NCI-H2107 treated with DMSO at 0.1 percent for 48 hours (cell line): ENCODE data around the gene FREM2.

Source experiments
- DNase-seq: peaks from one replicate; lab custom pipeline; 2025; ENCODE audit not compliant: unreplicated experiment; lab: John Stamatoyannopoulos, UW

The FREM2 gene

GRCh38 chr13:38686577-38687245 lies at the start of gene FREM2:
FREM2 (plus strand) TSS chr13:38687077; CDS start chr13:38687345, 268 bp downstream.
- DNase-seq: peak; percentile 61

DNA sequence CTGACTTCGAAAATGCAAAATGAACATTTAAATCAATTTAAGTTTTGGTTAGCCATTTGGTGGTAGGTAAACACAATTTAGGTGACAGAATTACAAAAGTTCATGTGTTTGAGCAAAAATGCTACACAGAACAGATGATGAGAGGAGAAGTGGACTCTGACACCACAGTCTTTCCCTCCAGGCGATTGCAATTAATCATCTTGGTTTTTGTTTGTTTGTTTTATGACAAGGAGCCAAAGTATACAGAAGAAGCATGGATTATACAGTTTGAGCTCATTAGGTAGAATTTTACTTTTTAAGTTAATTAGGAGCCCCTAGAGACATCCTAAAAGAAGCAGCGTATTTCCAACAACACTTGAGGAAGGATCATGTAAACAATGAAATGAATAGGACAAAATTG lies 49.3 kb upstream of the FREM2 start:
- DNase-seq: no peak

- no peak for DNase-seq
Measured at GRCh38 chr13:38641164-38641948, 45.5 kb upstream of the FREM2 start.

DNA sequence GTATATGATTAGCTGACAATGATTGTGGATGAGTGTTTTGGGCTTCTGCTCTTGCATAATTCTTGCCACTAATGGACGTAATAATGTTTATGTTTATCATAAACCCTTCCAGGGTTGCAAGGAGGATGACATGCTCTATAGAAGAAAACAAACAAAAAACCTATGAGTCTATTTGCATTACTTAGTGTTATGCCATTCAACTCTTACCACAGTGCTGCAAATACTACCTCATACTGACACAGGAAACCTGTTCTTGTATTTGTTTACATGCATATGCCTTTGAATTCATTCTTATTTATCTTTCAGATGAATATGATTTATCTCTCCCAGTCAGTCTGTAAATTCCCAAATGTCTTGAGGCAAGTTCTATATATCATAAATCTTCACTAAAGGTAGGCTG lies 39.6 kb upstream of the FREM2 start:
- no peak for DNase-seq

- DNase-seq: no peak
Measured at GRCh38 chr13:38648912-38649311, 38.0 kb upstream of the FREM2 start.

- no peak for DNase-seq
Measured at GRCh38 chr13:38656699-38657098, 30.2 kb upstream of the FREM2 start.

DNA sequence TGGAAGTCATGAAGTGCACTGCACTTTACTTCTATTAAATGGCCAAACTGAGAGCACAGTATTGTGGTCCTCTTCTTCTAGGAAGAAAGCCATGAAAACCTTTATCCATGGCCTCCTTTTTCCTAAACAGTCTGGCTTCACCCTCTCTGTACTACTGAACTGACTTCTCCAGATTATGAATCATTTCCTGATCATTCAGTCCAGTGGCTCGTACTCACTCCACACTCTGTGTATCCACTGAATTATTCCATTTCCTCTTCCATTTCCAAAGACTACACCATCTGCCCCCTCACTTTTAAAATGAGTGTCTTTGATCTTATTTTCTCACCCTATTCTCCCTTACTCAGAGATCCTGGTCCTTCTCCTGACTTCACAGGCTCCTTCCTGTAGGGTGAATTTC lies 29.7 kb upstream of the FREM2 start:
- no peak for DNase-seq

- no peak for DNase-seq
Measured at GRCh38 chr13:38658906-38659305, 28.0 kb upstream of the FREM2 start.

DNA sequence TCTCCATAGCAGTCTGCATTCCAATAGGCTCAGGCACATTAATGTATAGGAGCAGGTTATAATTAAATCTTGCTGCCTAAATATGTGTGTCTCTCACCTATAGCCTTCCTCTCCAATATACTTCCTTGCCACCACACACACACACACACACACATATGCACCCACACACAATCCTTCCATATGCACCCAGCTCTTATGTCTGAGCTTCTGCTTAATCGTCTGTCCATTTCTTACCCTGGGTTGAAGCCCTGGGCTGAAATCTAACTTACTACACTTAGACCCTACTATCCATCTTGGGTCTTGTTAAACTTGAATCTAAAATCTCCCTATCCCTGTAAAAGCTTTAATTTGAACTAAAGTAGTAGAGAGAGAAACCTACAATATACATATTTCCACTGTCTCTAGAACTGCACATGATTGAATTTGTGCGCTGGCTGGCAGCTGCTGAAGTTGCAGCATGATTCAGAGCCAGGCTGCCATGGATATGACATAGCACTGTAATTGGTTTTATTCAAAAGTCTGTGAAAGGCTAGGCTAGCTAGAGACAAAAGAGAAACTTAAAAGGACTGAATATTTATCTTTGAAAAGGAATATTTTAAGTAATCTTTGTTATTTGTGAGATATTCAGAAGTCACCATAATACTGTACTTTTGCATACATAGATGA lies 25.7 kb upstream of the FREM2 start:
- no peak for DNase-seq

GRCh38 chr13:38662362-38662761 lies 24.5 kb upstream of the FREM2 start:
- no peak for DNase-seq

GRCh38 chr13:38664906-38665305 lies 22.0 kb upstream of the FREM2 start:
- no peak for DNase-seq

GRCh38 chr13:38667526-38668109 lies 19.3 kb upstream of the FREM2 start:
- no peak for DNase-seq

DNA sequence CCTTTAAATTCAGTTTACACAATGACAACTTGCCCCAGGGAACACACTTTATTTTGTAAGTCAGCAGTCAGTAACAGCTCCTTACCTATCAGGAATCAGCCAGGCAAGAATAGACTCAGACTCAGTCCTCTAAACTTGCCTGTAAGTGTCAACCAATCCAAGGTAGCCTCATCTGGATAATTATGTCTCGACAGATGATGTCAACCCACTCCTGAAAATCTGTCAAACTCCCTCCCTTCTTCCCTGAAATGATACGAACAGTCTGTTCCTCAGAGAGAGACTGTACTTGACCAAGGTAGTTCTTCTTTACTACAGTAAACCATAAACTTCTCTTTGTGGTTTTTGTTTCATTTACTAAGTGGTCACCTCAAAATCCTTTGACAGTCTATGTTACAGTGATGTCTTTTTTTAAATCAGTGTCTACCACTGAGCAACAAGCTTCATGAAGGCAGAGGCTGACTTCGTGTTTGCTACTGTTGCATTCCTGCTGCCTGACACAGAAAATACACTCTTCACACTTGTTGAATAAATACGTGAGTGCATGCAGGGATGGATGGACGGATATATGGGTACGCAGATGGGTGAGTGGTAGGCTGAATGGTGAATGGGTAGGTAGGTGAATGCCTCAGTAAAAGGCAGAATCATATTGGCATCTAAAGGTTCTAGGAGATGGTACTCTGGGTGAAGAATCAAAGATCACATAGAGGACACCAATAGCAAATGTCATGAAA lies 17.5 kb upstream of the FREM2 start:
- DNase-seq: no peak

DNA sequence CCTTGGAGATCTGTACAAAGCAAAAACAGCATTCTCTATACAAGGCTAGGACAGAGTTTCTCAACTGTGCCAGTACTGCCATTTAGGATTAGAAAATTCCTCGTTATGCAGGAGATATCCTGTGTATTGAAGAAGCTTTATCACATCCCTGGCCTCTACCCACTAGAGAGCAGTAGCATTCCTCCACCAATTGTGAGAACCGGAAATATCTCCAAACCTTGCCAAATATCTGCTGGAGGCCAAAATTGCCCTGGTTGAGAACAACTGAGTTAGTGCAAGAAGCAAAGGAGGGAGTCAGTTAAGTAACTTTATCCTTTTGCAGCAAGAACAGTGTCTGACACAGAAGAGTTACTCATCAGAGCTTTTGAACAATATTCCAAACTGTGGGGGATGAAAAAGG lies 16.2 kb upstream of the FREM2 start:
- DNase-seq: no peak

GRCh38 chr13:38671980-38672379 lies 14.9 kb upstream of the FREM2 start:
- no peak for DNase-seq

DNA sequence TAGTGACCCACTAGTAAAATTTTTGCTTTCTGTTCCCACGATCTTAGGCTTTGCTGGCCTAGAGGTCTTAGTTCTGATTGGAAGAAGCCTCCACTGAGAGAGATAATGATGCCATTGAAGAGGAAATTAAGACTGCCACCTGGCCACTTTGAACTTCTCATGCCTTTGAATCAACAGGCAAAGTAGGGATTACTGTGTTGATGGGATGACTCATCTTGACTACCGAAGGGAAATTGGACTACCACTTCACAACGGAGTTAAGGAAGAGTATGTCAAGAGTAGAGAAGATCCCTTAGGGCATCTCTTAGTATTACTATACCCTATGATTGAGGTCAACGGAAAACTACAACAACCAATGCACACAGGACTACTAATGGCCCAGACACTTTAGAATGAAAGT lies 12.7 kb upstream of the FREM2 start:
- DNase-seq: no peak

DNA sequence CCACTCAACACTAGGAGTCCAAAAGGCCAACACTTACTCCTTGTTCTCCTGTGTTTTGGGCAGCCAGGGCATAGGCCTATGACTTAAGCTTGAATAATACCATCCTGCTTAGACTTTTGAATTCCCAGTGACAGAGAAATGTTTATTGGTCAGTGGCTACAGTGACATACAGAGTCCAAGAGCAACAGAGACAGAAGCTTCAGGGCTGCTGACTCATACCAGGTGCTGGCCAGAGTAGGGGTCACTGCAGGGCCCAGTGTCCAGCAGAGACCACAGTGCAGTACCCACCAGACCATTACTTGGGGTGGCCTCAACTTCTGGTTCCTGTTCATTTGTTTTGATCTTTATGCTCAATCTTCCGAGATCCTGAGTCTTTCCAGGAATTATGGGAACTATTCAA lies 6.0 kb upstream of the FREM2 start:
- DNase-seq: no peak

DNA sequence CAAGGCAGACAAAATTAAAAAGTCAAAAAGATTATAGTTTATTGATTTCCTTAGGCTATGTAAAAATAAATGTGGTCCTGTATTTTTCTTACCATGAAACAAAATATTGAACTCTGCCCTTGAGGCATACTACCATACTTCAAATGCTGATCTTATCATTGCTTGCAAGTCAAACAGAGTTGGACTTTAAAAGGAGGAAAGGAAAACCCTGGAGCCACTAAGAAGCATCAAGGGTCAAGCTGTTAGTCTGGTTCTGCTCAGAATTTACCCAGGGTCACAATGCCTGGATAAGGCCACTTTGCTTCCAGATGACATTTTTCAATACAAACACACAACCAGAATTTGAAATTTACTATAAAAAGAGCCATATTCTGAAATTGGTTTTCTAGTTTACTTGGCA lies 2.2 kb upstream of the FREM2 start:
- no peak for DNase-seq

GRCh38 chr13:38685431-38685830 lies 1.4 kb upstream of the FREM2 start:
- no peak for DNase-seq

DNA sequence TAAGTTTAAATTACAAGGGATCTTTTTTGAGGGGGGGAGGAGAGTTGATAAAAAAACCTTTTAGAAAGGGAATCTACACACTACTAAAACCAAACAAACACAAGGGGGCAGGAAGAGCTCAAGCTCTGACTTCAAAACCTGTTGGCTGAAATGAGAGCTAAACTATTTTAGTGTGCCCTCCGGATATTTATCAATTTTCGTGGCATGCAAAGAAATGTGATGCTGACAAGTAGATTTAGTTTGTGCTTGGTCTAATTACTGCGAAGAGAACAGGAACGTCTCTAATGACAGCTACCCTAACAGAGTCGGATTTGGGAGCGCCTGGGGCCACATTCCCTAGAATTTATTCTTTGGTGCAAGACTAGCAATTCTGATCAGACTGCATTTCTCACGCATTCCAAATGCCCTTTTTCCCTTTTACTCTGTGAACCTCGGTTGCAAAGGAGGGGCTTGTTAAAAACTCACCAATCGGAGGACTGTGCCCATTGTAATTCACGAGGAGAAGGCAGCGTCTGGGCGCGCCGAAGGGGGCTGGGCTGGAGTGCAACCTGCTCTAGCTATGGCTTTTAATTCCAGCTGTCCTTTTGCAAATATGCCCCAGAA lies 802 bp upstream of the FREM2 start:
- DNase-seq: peak; percentile 24
